CD4-positive, alpha-beta T cell treated with Interleukin-15 for 1 hour (primary cell): Measurements from ENCODE around the gene LTK.

Experiments used
- DNase-seq: peaks from one replicate; pipeline ENCODE4 v3.0.0-alpha.2; 2020

Gene LTK

DNA sequence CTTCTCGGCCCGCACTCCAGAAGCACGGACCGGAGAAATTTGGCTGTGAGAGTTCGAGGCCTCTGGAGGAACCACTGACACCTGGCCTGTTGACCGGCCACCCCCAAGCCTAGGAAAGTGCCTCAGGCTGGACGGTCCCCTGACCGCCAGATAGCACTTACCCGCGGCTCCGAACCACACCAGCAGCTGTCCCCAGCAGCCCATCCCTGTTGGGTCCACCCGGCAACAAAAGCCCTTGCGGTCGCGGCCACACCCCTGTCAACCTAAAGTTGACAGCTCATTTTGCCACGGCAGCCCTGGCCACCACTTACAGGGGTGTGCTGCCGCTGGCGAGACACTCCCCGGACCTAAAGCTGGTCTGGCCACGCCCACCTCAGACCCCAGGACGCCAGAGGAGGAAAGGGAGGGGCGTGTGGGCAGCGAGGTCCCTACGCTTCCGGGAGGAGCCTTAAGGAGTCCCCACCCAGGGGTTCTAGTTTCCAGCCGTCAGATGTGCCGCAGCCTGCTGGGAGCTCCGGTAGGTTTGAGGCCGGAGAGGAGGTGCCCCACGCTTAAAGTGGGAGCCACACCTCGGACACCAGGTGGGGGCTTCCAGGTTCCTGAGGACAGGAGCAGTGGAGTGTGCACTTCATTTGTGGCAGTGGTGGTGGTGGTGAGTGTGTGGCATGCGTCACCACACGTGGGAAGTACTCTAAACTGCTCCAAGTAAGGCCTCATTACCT, at the start of gene LTK:
LTK (minus strand) TSS at position 322 of the 722 bp plus-strand sequence; CDS start at position 204, 118 bp downstream.
- peak; percentile 28 for DNase-seq

DNA sequence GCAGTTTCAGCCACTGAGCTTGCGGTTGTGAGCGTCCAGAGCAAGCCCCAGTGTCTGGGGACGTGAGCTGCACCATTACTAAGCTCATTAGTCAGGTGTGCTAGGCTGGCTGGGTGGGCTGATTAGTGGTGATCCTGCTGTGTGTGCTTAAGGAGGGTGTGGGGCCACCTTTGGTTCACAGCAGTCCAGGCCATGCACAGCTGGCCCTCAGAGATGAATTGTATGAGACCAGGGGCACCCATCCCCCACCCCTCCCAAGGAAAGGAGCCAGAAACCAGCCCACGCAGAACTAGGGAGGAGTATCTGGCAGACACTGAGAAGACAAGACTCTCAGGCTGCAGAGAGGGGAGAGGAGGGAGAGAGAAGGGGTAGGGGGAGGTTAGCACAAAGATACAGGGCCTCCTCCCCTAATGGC, 49.2 kb upstream of the LTK start:
- no peak for DNase-seq

DNA sequence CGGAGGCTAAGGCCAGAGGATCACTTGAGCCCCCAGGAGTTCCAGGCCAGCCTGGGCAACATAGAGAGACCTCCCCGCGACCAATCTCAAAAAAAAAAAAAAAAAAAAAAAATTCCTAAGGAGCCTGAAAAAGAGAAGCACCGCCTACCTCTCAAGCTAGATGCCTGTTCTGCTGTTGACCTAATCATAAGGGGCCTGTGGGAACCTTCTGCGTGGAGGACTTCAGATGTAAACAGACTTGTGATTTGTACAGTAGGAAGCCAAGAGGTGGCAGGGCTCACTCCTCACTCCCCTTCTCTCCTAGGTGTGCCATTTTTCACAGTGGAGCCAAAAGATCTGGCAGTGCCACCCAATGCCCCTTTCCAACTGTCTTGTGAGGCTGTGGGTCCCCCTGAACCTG, 48.6 kb upstream of the LTK start:
- DNase-seq: no peak

- DNase-seq: no peak
These were observed 48.1 kb upstream of the LTK start for GRCh38 chr15:41561777-41562145.

DNA sequence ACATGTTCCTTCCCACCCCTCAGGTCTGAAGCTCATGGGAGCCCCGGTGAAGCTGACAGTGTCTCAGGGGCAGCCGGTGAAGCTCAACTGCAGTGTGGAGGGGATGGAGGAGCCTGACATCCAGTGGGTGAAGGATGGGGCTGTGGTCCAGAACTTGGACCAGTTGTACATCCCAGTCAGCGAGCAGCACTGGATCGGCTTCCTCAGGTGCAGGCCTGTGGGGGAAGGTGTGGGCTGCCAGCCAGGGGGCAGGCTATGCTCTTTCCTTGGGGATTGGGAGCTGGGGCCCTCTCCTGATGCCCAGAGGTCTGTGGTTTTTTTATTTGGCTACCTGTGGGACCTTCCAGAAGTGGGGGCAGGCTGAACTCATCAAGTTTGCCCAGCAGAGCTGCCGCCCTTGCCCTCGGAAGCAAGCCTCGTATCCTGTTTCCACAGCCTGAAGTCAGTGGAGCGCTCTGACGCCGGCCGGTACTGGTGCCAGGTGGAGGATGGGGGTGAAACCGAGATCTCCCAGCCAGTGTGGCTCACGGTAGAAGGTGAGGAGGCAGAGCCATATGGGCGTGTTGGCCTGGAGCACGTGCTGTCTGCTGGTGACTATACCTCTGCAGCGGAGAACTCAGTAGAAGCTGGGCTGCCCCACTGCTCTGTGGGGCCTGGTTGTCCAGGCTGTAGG, 47.6 kb upstream of the LTK start:
- DNase-seq: no peak

DNA sequence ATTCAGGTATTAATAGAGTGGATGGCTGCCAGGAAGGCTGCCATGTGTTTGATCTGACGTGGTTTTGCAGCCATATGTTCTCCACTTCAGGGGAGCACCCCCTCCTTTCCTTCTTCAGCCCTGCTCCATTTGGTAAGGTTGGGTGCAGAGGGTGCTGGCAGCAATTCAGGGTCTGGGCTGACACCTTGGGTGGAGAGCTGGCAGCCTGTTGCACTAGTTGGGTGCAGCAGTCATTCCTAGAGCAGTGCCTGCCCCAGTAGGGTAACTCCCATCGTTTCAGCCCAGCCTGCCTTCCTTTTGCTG, 46.9 kb upstream of the LTK start:
- no peak for DNase-seq

DNA sequence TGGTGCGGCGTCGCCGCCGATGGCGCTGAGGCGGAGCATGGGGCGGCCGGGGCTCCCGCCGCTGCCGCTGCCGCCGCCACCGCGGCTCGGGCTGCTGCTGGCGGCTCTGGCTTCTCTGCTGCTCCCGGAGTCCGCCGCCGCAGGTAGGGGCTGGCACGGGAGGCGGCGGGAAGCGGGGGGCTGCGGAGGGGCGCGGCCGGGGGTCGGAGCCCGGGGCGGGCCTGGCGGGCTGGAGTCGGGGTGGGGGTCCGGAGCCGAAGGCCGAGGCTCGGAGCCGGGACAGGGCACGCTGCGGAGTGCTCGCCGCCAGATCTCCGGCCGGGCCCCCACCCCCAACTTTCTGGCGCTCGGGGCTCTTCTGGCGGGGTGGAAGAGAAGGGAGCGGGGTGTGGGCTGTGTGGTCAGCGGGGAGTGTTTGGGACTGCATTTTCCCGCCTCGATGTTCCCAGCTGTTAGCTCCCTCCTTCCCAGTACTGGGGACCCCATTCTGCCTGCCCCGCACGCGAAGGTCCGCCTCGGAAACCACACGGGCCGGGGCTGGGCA, 45.7 kb upstream of the LTK start:
- no peak for DNase-seq

GRCh38 chr15:41558400-41559238, 45.0 kb upstream of the LTK start, which contains the start of gene TYRO3:
TSS of gene TYRO3 (plus strand) at chr15:41559212. CDS start at chr15:41559258, 46 bp downstream.
- DNase-seq: peak; percentile 57

DNA sequence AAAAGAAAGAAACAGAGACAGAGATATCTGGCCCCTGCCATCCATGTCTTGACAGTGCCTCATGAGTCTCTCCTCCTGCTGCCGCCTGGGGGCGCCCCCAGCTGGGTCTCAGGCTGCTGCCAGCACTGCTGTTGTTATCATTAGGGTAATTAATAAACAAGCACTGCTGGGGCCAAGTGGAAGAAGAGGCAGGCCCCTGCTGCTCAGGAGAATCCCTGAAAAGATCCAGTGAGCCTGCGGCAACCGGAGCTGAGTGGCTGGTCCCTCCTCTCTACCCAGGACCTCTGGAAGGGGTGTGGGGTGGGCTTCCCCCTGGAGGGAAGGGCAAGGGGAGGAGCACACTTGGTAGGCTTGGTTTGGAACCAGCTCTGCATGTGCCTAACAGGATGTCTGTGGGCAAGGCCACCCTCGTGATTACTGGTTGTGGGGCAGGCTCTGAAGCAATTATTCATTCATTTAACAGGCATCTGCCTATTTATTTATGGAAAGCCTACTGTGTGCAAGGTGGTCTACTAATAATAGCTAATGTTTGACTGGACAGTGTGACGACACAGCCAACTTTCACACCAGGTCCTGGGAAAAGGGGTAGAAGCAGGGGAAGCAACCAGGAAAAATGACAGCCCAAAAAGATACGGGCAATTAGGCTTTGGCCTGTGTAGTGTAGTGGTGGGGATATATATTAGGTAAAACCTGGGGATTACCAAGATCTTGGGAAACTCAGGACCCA, 44.2 kb upstream of the LTK start:
- peak; percentile 71 for DNase-seq

- no peak for DNase-seq
These were observed 43.0 kb upstream of the LTK start for GRCh38 chr15:41556677-41557076.

DNA sequence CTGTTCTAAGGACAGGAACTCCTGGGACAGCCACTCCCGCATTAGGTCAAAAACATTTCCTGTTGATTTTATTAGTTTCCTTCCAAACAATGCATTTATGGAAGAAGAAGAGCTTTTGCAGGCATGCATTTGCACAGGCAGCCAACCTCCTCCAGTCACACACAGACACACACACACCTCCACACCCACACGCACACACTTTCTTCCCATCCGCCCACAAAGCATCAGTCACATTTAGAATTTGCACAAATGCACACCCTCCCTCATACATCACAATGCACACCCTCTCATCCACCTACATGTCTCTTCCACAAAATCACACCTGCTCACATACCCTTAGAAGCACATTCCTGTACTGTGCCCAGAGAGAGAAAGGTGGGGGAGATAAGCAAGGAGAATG, 41.3 kb upstream of the LTK start:
- no peak for DNase-seq

DNA sequence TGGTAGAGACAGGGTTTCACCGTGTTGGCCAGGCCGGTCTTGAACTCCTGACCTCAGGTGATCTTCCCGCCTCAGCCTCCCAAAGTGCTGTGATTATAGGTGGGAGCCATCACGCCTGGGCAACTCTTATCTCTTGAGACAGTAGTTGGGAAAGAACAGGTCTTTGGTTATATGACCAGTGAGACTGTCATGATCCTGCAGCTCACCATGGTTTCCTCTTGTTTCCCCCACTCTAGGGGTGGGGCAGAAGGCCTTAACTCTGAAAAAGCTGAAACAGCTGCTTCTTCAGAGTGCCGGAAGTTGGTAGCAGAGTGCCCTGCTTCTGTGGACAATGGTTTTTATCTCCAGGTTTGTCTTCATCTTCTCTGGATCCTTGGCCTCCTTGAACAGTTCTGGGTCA, 40.7 kb upstream of the LTK start:
- DNase-seq: no peak

DNA sequence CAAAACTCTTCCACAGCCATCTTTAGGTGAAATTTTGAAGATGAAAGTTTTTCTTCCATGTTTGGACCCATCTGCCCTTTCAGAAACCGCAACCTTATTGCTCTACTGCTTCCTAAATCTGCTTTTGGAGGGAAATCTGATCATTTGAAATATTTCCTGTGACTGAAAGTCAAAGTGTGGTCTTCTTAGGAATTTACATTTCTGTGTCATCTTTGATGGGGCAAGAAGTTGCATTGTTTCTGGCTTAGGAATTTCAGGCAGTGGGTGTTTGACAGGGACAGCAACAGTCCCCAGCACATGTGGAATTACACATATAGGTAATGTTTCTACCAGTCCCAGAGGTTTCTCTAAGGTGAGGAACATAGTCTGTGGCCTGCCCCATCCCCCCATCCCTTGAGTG, 40.1 kb upstream of the LTK start:
- DNase-seq: no peak

DNA sequence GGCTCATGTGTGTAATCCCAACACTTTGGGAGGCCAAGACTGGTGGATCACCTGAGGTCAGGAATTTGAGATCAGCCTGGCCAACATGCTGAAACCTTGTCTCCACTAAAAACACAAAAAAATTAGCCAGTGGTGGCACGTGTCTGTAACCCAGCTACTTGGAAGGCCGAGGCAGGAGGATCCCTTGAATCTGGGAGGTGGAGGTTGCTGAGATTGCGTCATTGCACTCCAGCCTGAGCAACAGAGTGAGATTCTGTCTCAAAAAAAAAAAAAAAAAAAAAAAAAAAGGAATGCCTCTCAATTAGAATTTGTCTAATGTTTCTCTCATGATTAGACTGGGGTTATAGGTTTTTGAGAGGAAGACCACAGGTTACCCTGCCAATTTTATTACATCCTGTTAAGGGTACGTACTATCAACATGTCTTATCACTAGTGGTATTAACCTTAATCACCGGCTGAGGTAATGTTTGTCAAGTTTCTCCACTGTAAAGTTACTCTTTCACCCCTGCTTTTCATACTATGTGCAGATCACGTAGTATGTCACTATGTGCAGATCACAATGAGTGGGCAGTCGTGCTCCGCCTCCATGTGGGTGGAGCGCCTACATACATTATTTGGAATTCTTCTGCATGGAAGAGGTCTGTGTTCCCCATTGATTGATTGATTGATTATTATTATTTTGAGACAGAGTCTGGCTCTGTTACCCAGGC, 36.6 kb upstream of the LTK start:
- no peak for DNase-seq

GRCh38 chr15:41546851-41547786, 33.5 kb upstream of the LTK start:
- no peak for DNase-seq

- DNase-seq: no peak
These were observed 31.6 kb upstream of the LTK start for GRCh38 chr15:41545218-41545617.

DNA sequence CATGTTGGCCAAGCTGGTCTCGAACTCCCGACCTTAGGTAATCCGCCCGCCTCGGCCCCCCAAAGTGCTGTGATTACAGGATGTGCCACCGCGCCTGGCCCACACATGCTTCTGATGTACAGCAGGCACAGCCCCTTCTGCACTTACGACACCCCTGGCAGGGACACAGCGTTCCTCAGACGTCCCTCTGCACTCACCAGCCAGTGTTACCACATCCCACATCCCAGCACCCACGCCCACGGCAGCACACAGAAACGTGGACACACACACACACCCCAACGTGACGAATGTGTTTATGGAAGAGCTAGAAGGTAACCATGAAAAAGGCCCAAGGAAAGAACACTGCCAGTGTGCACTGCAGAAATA, 31.0 kb upstream of the LTK start:
- peak; percentile 36 for DNase-seq

- no peak for DNase-seq
These were observed 29.9 kb upstream of the LTK start for GRCh38 chr15:41543521-41543870.

DNA sequence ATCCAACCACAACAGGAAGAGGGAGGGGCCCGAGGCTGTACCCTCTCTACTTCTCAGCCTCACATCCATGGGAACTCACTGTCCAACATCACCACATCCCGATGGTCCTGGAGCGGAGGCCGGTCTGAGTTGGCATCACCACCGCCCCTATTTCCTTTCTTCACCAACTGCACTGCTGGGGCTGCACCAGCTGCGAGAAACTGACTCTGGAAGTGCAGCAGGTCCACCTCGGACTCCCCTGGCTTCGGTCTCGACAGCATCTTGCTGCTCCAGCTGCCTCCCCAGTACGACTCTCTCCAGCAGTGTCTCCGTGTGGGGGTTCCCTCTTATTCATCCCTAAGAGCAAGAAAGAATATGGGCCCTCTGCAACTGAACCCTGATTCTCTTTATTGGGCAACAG, 23.2 kb upstream of the LTK start:
- no peak for DNase-seq

GRCh38 chr15:41535544-41535943, 21.9 kb upstream of the LTK start:
- no peak for DNase-seq

GRCh38 chr15:41530363-41530956, 16.8 kb upstream of the LTK start:
- DNase-seq: no peak
